ENCODE data around the gene SDSL. TPM values are rescaled to one million over a fixed set of nuclear protein-coding genes. Genes with fewer than 3 reads are reported as not detected.

Gene SDSL
- total RNA-seq, 1 experiment from 2014 or later = 0.46 TPM

- H4K8ac ChIP-seq (replicated peaks; ENCODE audit: insufficient read length, low read depth, low read length) = no peak overlapping the region
- no peaks in the 10 kb centered on the region for H3K27me3 ChIP-seq (ENCODE audit: insufficient read depth, low read length)
- no peak overlapping the region for H2BK12ac ChIP-seq (ENCODE audit: insufficient read length, low read depth, low read length)
- WGBS (ENCODE audit: extremely low coverage, insufficient read length, low lambda C conversion rate) = no CpG with 5 or more reads among the region's 4 CpGs
- no peak overlapping the region for H2AK5ac ChIP-seq (ENCODE audit: insufficient read length, low read length)
- H3K4me1 Mint-ChIP-seq = no peaks in the 10 kb centered on the region
- no peak overlapping the region for H3K27ac Mint-ChIP-seq
- H3K79me1 ChIP-seq (ENCODE audit: insufficient read depth, low read depth, low read length, poor library complexity, severe bottlenecking) = no peaks in the 10 kb centered on the region
- H3T11ph ChIP-seq (ENCODE audit: low read length) = no peak overlapping the region
- no peak overlapping the region for H3K4ac ChIP-seq (ENCODE audit: low read depth, low read length)
- no peaks in the 10 kb centered on the region for H3K27me3 Mint-ChIP-seq (ENCODE audit: low read depth)
- no peaks in the 10 kb centered on the region for H3K79me2 ChIP-seq (ENCODE audit: insufficient read depth, low read length)
- DNase-seq = no peak
- no peaks in the 10 kb centered on the region for H3K23me2 ChIP-seq (ENCODE audit: insufficient read length, low read depth, low read length, poor library complexity, severe bottlenecking)
- H3K4me2 ChIP-seq (ENCODE audit: insufficient read depth, insufficient read length, low read length) = no peak overlapping the region
- H3K56ac ChIP-seq (ENCODE audit: insufficient read length, low read depth, low read length) = no peak overlapping the region
- no peak overlapping the region for H4K91ac ChIP-seq (ENCODE audit: insufficient read length, low read depth, low read length)
- no peak overlapping the region for H2BK5ac ChIP-seq (ENCODE audit: insufficient read length, low read length)
- H3K27ac ChIP-seq (ENCODE audit: insufficient read length, low read depth, low read length) = no peak overlapping the region
- H4K5ac ChIP-seq (ENCODE audit: insufficient read length, low read depth, low read length) = no peak overlapping the region
- no peaks in the 10 kb centered on the region for H3K4me1 ChIP-seq (ENCODE audit: insufficient read depth, low read length)
- H3K9me3 ChIP-seq (ENCODE audit: control insufficient read depth, low read depth, low read length) = no peaks in the 10 kb centered on the region
- H3K36me3 Mint-ChIP-seq (ENCODE audit: insufficient read depth in 1 of 3, low read depth in 3 of 3) = peaks cover 12 to 39% (median 36%) of the 10 kb centered on the region in 3 experiments; a peak in 6 of 7 replicates
- H3K9me3 Mint-ChIP-seq = no peaks in the 10 kb centered on the region
- H2BK20ac ChIP-seq (ENCODE audit: low read depth, low read length, poor library complexity, severe bottlenecking) = no peak overlapping the region
- H3K18ac ChIP-seq (ENCODE audit: insufficient read length, low read depth, low read length) = no peak overlapping the region
- no peak overlapping the region for H3K9ac ChIP-seq (ENCODE audit: extremely low read depth, insufficient read length, low read length)
- no peak overlapping the region for H3K14ac ChIP-seq (ENCODE audit: insufficient read depth, low read length)
- no peak for TF ChIP-seq CTCF (conservative IDR thresholded peaks at IDR 0.05)
- no peak overlapping the region for H2BK15ac ChIP-seq (ENCODE audit: low read depth, low read length)
- no peak overlapping the region for H3K23ac ChIP-seq (ENCODE audit: insufficient read length, low read depth, low read length)
- H2AFZ ChIP-seq (ENCODE audit: low read length) = no peak overlapping the region
- no peak overlapping the region for H2BK120ac ChIP-seq (ENCODE audit: low read depth, low read length, poor library complexity, severe bottlenecking)
- no peaks in the 10 kb centered on the region for H4K20me1 ChIP-seq (ENCODE audit: control insufficient read depth, insufficient read depth, insufficient read length)
- no peak overlapping the region for H3K4me3 Mint-ChIP-seq
Observed at GRCh38 chr12:113374823-113375428, 47.3 kb upstream of the SDSL start.
